Hematopoietic multipotent progenitor cell treated with erythropoietin and hydrocortisone succinate and interleukin-3 and kit ligand, for 17 days (in vitro differentiated cells): Measurements from ENCODE around the gene PLCH1.
"Not testable (repeated sequence)": the region's sequence is repeated elsewhere in the genome, so short reads cannot be mapped to it uniquely, and the experiment has no call there.

Source experiments
- DNase-seq: peaks from one replicate; pipeline ENCODE4 v3.0.0-alpha.2; 2015; ENCODE audit warnings: low spot score

PLCH1 gene

DNA sequence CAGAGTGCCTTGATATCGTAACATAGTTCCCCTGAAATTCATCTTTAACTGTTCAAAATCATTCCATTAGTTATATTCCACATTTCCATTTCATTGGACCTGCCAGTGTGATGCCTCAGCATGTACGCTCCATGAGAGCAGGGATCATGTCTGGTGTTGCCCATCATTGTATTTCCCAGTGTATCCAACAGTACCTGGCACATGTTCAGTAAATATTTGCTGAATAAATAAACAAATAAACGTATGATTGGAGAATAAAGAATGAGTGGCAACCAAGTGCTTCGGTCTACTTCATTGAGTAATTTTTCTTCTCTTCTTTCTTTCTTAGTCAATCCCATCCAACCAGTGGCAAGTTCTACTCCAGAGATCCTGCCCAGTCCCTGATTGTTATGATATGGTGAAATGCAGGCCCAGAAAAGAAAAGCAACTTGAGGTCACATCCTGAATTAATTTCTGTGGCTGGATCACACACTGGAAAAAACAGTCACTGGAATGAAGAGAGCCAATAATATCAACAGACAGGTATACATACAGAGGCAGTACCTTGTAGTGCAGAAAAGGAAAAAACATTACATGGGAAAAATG, 101.2 kb downstream of the PLCH1 start:
- DNase-seq, result no peak

DNA sequence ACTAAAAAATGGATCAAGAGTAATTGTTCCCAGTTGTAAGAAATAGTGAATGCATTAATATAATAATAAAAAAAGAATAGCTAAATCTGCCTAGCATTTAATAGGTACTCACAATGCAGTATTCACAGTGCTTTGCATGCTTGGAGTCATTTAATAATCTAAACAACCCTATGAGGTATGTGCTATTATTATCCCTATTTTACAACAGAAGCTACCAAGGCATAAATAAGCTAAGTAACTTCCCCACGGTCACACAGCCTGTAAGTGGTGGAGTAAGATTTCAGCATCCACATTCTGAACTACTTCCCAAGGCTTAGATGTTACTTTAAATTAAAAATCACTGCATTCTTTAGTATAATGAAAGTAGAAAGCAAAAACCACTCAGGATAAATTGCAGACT, 102.9 kb downstream of the PLCH1 start:
- DNase-seq, result no peak

DNA sequence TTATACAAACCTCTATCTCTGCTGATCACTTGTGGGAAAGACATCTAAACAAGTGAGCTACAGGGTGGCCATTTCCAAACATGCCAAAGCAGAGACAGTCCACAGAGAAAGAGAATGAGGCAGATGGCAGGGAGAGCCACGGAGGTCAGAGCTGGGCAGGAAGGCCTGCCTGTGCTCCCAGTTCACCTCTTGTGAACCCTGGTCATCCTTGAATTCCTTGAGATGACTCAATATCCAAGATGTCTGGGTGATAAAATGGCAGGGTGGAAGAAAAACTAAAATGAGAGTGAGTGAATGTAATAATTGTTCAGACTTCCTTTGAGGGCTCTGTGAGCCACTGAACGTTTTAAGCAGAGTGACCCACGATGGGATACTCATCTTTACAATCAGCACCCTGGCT, 104.8 kb downstream of the PLCH1 start:
- no peak for DNase-seq

- DNase-seq, result no peak
Observed at GRCh38 chr3:155639462-155640055, 105.3 kb downstream of the PLCH1 start.

GRCh38 chr3:155638461-155638860, 106.4 kb downstream of the PLCH1 start:
- not testable (repeated sequence) for DNase-seq

- DNase-seq, result no peak
Observed at GRCh38 chr3:155637567-155637966, 107.3 kb downstream of the PLCH1 start.

GRCh38 chr3:155635056-155635455, 109.8 kb downstream of the PLCH1 start:
- no peak for DNase-seq

- no peak for DNase-seq
Observed at GRCh38 chr3:155634121-155634719, 110.7 kb downstream of the PLCH1 start.

GRCh38 chr3:155631323-155632019, 113.4 kb downstream of the PLCH1 start:
- no peak for DNase-seq

DNA sequence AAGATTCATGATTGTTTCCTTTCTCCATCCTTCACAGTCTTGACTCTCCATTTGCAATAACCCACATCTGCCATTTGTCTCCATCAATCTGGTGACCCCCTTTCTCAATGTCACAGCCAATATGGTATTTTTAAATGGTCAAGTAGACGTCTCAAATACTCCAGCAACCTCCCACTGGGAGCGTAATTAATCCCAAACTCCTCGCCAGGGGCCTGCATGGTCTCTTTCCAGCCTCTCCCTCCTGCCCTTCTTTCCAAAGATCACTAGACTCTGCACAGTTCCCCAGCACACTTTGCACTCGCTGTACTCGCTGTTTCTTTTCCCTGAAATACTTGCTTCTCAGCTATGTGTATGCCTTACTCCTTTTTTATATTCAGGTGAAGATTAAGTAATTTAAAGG, 115.3 kb downstream of the PLCH1 start:
- no peak for DNase-seq

- DNase-seq, result no peak
Observed at GRCh38 chr3:155629056-155629455, 115.8 kb downstream of the PLCH1 start.

DNA sequence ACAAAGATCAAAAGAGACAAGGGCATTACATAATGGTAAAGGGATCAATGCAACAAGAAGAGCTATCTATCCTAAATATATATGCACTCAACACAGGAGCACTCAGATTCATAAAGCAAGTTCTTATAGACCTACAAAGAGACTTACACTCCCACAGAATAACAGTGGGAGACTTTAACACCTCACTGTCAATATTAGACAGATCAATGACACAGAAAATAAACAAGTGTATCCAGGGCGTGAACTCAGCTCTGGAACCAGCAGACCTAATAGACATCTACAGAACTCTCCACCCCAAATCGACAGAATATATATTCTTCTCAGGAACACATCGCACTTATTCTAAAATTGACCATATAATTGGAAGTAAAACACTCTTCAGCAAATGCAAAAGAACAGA, 122.2 kb downstream of the PLCH1 start:
- DNase-seq, result not testable (repeated sequence)

GRCh38 chr3:155620552-155620951, 124.3 kb downstream of the PLCH1 start:
- not testable (repeated sequence) for DNase-seq

DNA sequence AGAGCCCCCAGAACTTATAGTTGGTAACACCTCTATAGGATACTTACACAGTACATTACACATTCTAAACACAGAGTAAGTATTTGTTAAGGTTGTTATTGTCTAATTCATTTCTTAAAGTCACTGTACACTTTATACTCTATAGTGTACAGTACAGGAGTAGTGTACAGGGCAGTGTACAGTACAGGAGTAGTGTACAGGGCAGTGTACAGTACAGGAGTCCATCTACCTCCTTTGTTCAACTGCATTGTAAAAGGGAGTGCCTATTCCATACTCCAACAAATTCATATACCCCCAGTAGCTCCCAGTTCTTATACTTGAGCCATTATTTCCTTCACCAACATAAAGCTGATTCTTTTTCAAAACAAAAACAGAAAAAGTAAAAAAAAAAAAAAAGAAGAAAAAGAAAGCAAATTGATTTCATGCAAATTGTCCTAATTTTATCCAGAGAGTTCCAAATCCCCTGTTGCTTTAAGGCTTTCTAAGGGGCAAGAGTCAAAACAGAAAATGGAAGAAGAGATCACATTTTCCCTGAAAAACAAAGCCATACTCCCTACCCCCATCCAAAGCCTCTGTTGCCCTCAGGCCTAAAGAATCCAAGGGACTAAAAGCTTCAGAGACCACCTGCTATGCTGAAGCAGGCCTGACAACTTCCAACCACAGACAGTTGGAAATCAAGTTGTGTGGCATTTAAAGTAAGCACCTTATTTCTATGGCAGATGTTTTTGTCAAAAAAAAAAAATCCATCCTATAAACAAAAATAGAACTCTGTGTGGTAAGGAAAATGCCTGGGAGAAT, 125.6 kb downstream of the PLCH1 start:
- no peak for DNase-seq

GRCh38 chr3:155618543-155618942, 126.3 kb downstream of the PLCH1 start:
- no peak for DNase-seq

DNA sequence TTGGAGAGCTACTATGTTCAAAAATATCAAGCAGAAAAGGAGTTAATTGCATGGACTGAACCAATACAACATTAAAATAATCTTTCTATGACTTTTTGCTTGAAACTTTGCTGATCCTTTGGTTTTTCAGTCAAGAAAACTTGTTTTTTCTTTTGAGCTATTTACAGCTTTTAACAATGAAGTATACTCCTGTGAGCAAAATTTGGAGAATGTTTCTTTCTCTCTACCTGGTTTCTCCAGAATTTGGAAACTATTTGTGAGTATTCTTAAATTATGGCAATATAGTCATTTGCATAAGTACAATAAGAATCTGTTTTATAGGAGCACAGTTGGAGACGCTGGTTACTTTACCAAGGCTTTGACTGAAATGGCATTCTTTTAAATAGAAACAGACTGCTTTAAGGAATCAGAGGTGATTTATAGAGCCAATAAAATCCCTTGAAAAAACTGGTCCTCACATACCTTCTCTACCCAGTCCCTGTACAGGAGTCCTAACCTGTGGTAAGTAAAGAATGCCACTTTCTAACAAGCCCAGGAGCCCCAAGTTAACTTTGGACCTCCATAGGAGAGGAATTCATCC, 127.4 kb downstream of the PLCH1 start:
- DNase-seq, result no peak

DNA sequence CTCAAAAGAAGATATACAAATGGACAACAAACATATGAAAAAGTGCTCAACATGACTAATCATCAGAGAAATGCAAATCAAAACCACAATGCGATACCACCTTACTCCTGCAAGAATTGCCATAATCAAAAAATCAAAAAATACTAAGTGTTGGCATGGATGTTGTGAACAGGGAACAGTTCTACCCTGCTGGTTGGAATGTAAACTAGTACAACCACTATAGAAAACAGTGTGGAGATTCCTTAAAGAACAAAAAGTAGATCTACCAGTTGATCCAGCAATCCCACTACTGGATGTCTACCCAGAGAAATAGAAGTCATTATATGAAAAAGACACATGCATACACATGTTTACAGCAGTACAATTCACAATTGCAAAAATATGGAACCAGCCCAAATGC, 129.7 kb downstream of the PLCH1 start:
- not testable (repeated sequence) for DNase-seq

DNA sequence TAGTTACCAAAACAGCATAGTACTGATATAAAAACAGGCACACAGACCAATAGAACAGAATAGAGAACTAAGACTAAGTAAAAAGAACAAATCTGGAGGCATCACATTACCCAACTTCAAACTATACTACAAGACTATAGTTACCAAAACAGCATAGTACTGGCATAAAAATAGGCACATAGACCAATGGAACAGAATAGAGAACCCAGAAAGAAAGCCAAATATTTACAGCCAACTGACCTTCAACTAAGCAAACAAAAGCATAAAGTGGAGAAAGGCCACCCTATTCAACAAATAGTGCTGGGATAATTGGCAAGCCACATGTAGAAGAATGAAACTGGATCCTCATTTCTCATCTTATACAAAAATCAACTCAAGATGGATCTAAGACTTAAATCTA, 130.5 kb downstream of the PLCH1 start:
- DNase-seq, result not testable (repeated sequence)

DNA sequence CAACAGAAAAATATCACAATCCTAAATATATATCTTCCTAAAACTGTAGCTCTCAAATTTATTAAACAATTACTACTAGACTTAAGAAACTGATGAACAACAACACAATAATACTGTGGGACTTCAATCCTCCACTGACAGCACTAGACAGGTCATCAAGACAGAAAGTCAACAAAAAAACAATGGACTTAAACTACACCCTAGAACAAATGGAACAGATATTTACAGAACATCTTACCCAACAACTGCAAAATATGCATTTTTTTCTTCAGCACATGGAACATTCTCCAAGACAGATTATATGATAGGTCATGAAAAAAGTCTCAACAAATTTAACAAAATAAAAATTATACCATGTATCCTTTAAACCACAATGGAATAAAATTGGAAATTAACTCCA, 133.4 kb downstream of the PLCH1 start:
- DNase-seq, result no peak

DNA sequence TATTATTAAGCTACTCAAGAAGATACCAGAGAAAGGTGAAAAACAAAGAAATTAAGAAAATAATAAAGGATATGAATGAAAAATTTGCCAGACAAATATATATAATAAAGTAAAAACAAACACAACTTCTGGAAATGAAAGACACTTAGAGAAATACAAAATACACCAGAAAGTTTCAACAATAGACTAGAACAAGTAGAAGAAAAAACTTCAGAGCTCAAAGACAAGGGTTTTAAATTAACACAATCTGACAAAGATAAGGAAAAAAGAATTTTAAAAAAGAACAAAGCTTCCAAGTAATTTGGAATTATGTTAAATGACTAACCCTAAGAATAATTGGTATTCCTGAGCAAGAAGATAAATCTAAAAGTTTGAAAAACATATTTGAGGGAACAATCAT, 135.3 kb downstream of the PLCH1 start:
- no peak for DNase-seq

DNA sequence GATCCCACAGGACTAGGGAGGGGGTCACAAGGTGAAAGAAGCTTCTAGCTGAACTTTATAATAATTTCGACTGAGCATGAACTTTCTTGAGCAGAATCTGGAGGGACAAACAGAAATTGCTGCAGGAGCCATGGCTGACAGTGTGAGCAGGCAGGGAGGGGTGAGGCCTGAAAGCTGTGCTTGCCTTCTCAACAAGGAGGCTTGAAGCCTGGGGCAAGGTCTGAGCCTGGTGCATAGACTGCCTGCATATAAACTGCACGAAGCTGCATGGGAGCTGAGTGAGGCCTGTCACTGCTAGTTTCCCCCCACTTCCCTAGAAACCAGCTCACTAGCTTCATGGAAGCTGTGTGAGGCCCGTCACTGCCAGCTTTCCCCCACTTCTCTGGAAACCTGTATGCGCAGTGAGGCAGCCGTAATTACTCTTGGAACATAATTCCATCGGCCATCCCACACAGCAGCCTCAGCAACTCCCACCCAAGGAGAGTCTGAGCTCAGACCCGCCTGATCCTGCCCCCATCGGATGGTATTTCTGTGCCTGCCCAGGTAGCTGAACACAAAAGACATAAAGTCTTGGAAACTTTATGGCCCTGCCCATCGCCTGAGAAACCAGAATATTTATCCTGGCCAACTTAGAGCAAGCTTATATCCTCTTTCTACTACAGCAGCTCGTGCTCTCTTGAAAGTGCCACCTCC, 136.5 kb downstream of the PLCH1 start:
- DNase-seq, result no peak
